Activated CD8-positive, alpha-beta memory T cell treated with anti-CD3 and anti-CD28 coated beads for 24 hours (primary cell): ENCODE measurements around the gene UGCG.
A peak's percentile ranks its signal among the peaks of the same experiment; 100 is the strongest.
"Not testable (repeated sequence)": the region's sequence is repeated elsewhere in the genome, so short reads cannot be mapped to it uniquely, and the experiment has no call there.

ENCODE experiments used
- DNase-seq: peaks from one replicate; pipeline ENCODE4 v3.0.0-alpha.2; 2020

Gene UGCG

GRCh38 chr9:111891910-111892499 lies 4.6 kb upstream of the UGCG start:
- no peak for DNase-seq

GRCh38 chr9:111896942-111897600 lies 457 bp downstream of the UGCG start:
- DNase-seq, result peak; percentile 83

- no peak for DNase-seq
Measured at GRCh38 chr9:111897601-111898137, 1.1 kb downstream of the UGCG start.

GRCh38 chr9:111898331-111899096 lies 1.9 kb downstream of the UGCG start:
- no peak for DNase-seq

DNA sequence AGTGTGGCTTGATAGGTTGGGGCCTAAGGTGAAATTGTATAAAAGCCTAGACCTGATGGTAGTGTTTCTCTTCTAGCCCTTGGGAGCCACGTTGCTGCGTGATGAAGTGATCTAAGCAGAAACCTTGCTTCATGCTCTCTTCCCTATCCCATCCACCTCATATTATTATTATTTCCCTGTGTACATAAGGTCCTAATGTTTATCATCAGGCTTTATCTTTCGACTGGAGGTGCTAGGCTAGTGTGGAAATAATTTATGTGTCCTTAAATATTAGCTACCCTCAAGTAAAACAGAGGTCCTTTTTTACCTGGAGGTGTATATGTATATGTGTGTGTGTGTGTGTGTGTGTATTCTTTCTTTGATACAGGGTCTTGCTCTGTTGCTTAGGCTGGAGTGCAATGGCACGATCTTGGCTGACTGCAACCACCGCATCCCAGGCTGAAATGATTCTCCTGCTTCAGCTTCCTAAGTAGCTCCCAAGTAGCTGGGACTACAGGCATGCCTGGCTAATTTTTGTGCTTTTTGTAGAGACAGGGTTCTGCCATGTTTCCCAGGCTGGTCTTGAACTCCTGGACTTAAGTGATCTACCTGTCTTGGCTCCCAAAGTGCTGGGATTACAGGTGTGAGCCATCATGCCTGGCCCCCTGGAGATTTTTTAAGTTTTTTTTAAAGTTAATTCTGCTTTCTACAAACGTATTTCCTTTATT lies 3.7 kb downstream of the UGCG start:
- DNase-seq, result no peak

GRCh38 chr9:111900858-111901612 lies 4.4 kb downstream of the UGCG start:
- no peak for DNase-seq

GRCh38 chr9:111902391-111903139 lies 6.0 kb downstream of the UGCG start:
- no peak for DNase-seq

DNA sequence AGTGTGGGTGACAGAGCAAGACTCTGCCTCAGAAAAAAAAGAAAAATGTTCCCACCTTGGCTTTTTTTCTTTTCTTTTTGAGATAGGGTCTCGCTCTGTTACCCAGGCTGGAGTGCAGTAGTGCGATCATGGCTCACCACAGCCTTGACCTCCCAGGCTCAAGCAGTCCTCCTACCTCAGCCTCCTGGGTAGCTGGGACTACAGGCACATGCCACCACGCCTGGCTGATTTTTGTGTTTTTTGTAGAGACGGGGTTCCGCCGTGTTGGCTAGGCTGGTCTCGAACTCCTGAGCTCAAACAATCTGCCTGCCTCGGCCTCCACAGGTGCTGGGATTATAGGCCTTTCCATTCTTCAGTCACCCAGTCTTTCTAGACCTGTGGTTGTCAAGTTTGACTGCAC lies 6.9 kb downstream of the UGCG start:
- not testable (repeated sequence) for DNase-seq

GRCh38 chr9:111904026-111904425 lies 7.4 kb downstream of the UGCG start:
- no peak for DNase-seq

- DNase-seq, result no peak
Measured at GRCh38 chr9:111904891-111905291, 8.3 kb downstream of the UGCG start.

DNA sequence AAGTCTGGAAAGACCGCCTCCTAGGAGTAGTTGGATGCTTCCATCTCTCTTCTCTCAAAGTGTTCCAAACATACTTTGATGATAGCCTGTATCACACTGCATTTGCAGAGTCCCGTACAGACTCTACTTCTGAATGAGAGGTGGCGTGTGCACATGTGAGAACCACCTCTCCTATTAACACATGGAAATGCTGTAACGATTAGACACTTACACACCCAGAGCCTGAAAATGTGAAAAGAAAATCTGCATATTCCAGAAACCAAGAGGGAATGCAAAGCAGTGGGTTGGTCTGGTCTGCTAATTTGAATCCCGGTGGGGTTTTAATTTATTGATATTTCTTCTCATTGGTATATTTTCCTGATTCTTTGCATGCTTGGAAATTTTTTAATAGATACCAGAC lies 10.5 kb downstream of the UGCG start:
- no peak for DNase-seq

DNA sequence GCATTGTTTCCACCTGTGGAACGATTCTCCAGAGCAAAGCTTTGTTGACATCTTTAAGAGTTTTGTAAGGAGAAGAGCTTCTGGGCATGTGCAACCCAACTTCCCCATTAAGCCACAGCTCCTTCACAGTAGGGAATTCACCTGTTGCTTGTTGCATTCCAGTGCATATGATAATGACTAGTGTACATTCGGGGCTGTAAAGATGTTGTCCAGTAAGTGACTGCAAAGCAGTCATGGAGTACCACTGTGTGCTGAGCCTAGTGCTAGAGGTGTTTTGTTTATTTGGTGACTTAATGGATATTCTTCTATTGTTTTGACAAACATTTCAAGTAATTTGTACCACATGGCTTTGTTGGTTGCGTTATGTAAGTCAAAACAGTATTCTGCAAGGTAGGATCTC lies 12.8 kb downstream of the UGCG start:
- no peak for DNase-seq

- no peak for DNase-seq
Measured at GRCh38 chr9:111910428-111910827, 13.8 kb downstream of the UGCG start.

DNA sequence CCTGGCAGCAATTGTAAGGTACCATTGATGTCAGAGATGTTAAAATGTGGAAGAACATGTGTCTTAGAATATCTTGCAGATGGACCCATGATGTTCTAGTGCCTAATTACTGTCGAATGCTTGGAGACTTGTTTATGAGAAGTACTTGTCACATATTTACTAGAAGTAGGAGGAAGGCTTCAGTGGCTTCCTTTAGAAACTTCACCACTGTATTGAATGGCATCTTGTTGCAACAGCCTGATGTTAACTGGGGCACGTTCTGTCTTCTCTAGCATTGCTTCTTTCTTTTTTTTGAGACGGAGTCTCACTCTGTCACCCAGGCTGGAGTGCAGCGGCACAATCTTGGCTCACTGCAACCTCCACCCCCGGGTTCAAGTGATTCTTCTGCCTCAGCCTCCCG lies 16.5 kb downstream of the UGCG start:
- DNase-seq, result no peak

DNA sequence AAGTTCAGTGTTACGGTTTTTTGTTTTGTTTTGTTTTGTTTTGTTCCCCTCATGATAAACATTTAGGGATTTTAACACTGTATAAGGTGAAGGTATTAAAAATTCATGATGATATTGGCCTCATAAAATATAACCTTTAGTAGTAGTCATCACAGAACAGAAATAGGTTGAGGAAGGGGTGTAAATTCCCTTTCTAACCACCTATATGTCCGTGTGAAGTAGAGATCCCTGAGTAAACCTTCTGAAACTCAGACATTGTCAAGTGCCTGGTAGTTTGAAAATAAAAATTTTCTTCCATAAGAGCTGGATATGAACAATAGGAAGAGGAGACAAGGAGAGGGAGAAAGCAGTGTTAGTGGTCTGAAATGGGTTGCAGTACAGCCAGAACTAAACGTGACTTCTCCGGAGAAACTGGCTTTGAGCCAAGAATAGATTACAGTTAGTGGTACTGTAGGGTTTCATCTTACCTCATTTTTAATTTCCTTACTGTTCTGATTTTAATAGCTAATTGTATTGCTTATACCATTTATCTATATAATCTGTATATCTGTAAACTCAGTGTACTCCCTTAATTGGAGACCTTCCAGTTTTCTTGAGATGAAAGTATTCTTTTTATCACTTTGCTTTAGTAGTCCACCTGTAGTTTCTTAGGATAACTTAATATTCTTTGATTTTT lies 18.3 kb downstream of the UGCG start:
- DNase-seq, result no peak

DNA sequence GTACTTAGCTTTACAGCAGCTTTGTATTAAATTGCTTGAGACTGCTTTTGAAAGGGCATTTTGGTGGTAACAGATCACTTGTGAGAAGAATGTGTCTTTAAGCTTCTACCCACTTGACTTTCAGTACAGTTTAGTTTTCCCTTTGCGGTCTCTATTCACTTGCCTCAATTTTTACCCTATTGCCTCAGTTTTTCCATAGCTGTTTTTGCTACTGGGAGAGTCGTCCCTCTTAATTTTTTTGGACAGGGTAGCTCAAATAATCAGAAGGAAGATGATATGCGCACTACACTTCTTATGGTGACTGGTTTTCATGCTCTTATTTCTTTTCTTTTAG lies 18.8 kb downstream of the UGCG start:
- no peak for DNase-seq

DNA sequence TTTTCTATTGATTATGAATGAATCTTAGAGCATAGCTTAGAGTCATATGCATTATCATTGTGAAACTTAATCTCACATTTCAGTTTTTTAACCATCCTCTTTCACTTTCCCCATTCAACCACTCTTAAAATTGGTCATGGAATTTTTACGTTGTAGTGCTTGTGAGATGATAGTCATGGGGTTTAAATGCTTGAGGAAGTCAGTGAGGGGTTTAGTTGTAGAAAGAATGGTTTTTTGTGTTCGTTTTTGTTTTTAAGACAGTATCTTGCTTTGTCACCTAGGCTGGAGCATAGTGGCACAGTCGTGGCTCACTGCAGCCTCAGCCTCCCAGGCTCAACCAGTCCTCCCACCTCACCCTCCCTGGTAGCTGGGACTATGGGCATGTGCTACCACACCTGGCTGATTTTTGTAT lies 19.6 kb downstream of the UGCG start:
- DNase-seq, result peak; percentile 73

DNA sequence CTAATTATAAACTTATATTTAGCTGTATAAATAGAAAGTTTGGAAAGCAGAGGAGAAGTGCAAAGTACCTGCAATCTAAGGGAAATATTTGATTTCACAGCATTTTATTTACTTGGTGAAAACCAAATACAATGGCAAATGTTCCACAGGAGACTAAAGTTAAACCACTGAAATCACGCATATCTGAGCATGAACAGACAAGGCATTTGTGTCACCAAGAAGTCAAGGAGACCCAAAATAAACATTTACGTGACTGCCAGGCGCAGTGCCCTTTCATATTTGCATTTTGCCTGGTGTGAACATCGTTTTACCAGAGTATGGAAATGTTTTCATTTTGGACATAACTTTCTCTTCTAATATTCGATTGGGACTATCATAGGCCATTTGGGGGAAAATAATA lies 20.6 kb downstream of the UGCG start:
- no peak for DNase-seq

DNA sequence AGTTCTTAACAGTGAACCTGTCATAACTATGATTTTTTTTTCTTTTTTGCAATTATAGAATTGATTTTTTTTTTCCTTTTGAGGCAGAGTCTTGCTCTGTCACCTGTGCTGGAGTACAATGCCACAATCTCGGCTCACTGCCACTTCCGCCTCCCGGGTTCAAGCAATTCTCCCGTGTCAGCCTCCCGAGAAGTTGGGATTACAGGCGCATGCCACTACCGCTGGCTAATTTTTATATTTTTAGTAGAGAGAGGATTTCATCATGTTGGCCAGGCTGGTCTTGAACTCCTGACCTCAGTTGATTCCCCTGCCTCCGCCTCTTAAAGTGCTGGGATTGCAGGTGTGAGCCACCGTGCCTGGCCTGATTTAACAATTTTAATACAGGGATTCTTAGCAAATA lies 21.4 kb downstream of the UGCG start:
- no peak for DNase-seq

DNA sequence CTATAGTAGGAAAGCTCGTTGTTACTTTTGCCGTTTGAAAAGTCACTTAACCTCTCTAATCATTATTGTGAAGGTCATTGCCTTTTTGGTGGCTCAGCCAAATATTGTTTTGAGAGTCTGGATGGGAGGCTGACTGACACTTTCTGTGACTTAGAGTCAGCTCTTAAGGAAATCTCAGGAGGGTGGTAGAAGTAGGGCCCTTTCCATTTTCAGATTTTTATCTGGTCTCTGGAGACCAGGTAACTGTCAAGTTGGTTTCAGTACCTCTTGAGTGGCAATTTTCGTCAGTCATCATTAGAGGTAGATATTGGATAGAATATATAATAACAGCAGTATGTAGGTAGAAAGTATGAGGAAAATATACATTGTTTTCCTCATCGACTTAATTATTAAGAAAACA lies 23.3 kb downstream of the UGCG start:
- no peak for DNase-seq

GRCh38 chr9:111920531-111920930 lies 23.9 kb downstream of the UGCG start:
- no peak for DNase-seq
